Liver (tissue), 9 donors: ENCODE results near the gene GRID1. TPM values are rescaled to one million over a fixed set of nuclear protein-coding genes. Genes with fewer than 3 reads are reported as not detected.

Experiments
- DNase-seq: peaks from one replicate; pipeline ENCODE4 v3.0.0-alpha.2; 2017; ENCODE audit warnings: low spot score
- H3K27ac ChIP-seq, 2 donors: one replicate each; pipeline ENCODE4 v1.7.0; 2013; ENCODE audit warnings: inconsistent platforms in 2 of 2, low read length in 2 of 2, control low read depth in 1 of 2, low read depth in 1 of 2, mild to moderate bottlenecking in 1 of 2
- H3K27me3 ChIP-seq, 4 donors: one replicate each; pipeline versions ENCODE4 v1.6.1 to v1.7.0; 2013; ENCODE audit warnings: low read length in 3 of 4, inconsistent platforms in 1 of 4, mild to moderate bottlenecking in 1 of 4, moderate library complexity in 1 of 4; ENCODE audit not compliant: control insufficient read depth in 4 of 4, insufficient read depth in 4 of 4
- H3K36me3 ChIP-seq, 4 donors: one replicate each; pipeline versions ENCODE4 v1.6.1 to v1.7.0; 2013; ENCODE audit warnings: low read length in 3 of 4, mild to moderate bottlenecking in 3 of 4, low read depth in 1 of 4, moderate library complexity in 1 of 4; ENCODE audit not compliant: control insufficient read depth in 4 of 4, insufficient read depth in 3 of 4
- H3K4me1 ChIP-seq, 4 donors: one replicate each; pipeline versions ENCODE4 v1.6.1 to v1.7.0; 2013; ENCODE audit warnings: low read length in 3 of 4, mild to moderate bottlenecking in 3 of 4, moderate library complexity in 1 of 4; ENCODE audit not compliant: control insufficient read depth in 4 of 4, insufficient read depth in 4 of 4
- H3K4me3 ChIP-seq, 3 donors: one replicate each; pipeline versions ENCODE4 v1.6.1 to v1.7.0; 2013; ENCODE audit warnings: low read length in 3 of 3, control low read depth in 1 of 3, low read depth in 1 of 3, mild to moderate bottlenecking in 1 of 3
- H3K9ac ChIP-seq, 2 donors: one replicate each; pipeline ENCODE4 v1.7.0; 2013; ENCODE audit warnings: low read length in 2 of 2, mild to moderate bottlenecking in 2 of 2, moderate library complexity in 2 of 2, control low read depth in 1 of 2, low read depth in 1 of 2
- H3K9me3 ChIP-seq, 4 donors: one replicate each; pipeline versions ENCODE4 v1.6.1 to v1.7.0; 2013; ENCODE audit warnings: low read length in 3 of 4; ENCODE audit not compliant: control insufficient read depth in 4 of 4
- ATF3 ChIP-seq: IDR thresholded peaks from 2 replicates; pipeline ENCODE4 v1.6.1; 2016; ENCODE audit warnings: antibody characterized with exemption
- EGR1 ChIP-seq, 2 donors: IDR thresholded peaks; 2 replicates each; pipeline ENCODE4 v1.6.1; 2016 to 2018; ENCODE audit warnings: antibody characterized with exemption in 2 of 2, low read depth in 2 of 2
- FOXA1 ChIP-seq: IDR thresholded peaks from 2 replicates; pipeline ENCODE4 v1.6.1; 2016; ENCODE audit warnings: antibody characterized with exemption
- FOXA2 ChIP-seq: IDR thresholded peaks from 2 replicates; pipeline ENCODE4 v1.6.1; 2016; ENCODE audit warnings: antibody characterized with exemption
- GABPA ChIP-seq, 2 donors: IDR thresholded peaks in 1 of 2; conservative IDR thresholded peaks in 1 of 2; 2 replicates each; pipeline ENCODE4 v1.6.1; 2016; ENCODE audit warnings: antibody characterized with exemption in 2 of 2, mild to moderate bottlenecking in 1 of 2, moderate library complexity in 1 of 2
- HNF4A ChIP-seq, 2 donors: conservative IDR thresholded peaks; 2 replicates each; pipeline ENCODE4 v1.6.1; 2016; ENCODE audit warnings: antibody characterized with exemption in 2 of 2, mild to moderate bottlenecking in 2 of 2
- HNF4G ChIP-seq: IDR thresholded peaks from 2 replicates; pipeline ENCODE4 v1.6.1; 2016; ENCODE audit warnings: antibody characterized with exemption
- JUND ChIP-seq, 2 donors: IDR thresholded peaks; 2 replicates each; pipeline ENCODE4 v1.6.1; 2016; ENCODE audit warnings: antibody characterized with exemption in 2 of 2
- MAX ChIP-seq: IDR thresholded peaks from 2 replicates; pipeline ENCODE4 v1.6.1; 2016; ENCODE audit warnings: antibody characterized with exemption
- NR2F2 ChIP-seq: IDR thresholded peaks from 2 replicates; pipeline ENCODE4 v1.6.1; 2016; ENCODE audit warnings: antibody characterized with exemption
- RAD21 ChIP-seq, 2 donors: IDR thresholded peaks; 2 replicates each; pipeline ENCODE4 v1.6.1; 2016; ENCODE audit warnings: antibody characterized with exemption in 2 of 2, mild to moderate bottlenecking in 2 of 2
- REST ChIP-seq: IDR thresholded peaks from 2 replicates; pipeline ENCODE4 v1.6.1; 2016; ENCODE audit warnings: antibody characterized with exemption, mild to moderate bottlenecking
- RXRA ChIP-seq, 2 donors: IDR thresholded peaks; 2 replicates each; pipeline ENCODE4 v1.6.1; 2017 to 2018; ENCODE audit warnings: antibody characterized with exemption in 2 of 2, mild to moderate bottlenecking in 1 of 2
- SP1 ChIP-seq: IDR thresholded peaks from 2 replicates; pipeline ENCODE4 v1.6.1; 2018; ENCODE audit warnings: antibody characterized with exemption, mild to moderate bottlenecking
- TAF1 ChIP-seq: conservative IDR thresholded peaks from 2 replicates; pipeline ENCODE4 v1.6.1; 2016; ENCODE audit warnings: antibody characterized with exemption, mild to moderate bottlenecking
- YY1 ChIP-seq: IDR thresholded peaks from 2 replicates; pipeline ENCODE4 v1.6.1; 2016; ENCODE audit warnings: antibody characterized with exemption, mild to moderate bottlenecking
- ZBTB33 ChIP-seq: IDR thresholded peaks from 2 replicates; pipeline ENCODE4 v1.6.1; 2016; ENCODE audit warnings: antibody characterized with exemption
- WGBS: extraction: QIAGEN DNeasy Blood & Tissue Kit; methylation state at CpG from one replicate; pipeline ENCODE4 v1.1.7; 2013; 5-methylcytosine and 5-hydroxymethylcytosine counted together
- polyA plus RNA-seq, 2 donors: library from polyadenylated mRNA; stranded (reverse) in 1 of 2; unstranded in 1 of 2; fragments of 200-250 nt in 1 of 2; fragments of >200 nt in 1 of 2; fragmentation: Nextera tagmentation in 1 of 2; extraction: Ambion mirVana in 1 of 2; gene quantifications; one replicate each; pipeline versions ENCODE4 v1.2.1 to v1.2.3, GENCODE V29; 2013 to 2015
- total RNA-seq, 2 donors: library from RNA; depleted of rRNA; stranded (reverse); fragments of >200 nt; gene quantifications; one replicate each; pipeline ENCODE4 v1.2.3, GENCODE V29; 2014
- TF ChIP-seq, protein P1 (sequence below): fragments of 150-350 bp; IDR thresholded peaks from 2 replicates; pipeline ENCODE4 v1.5.1; 2017; ENCODE audit warnings: improper control_type of control experiment, low read depth, low read length; ENCODE audit not compliant: missing input control
- donor health status: healthy.
- donor health status: healthy.
- donor health status: healthy.
- donor health status: healthy.
- donor health status: healthy.

The GRID1 gene
- total and polyA plus RNA-seq, 4 donors: 0.09 to 0.17 (median 0.14) TPM; not detected in 1

DNA sequence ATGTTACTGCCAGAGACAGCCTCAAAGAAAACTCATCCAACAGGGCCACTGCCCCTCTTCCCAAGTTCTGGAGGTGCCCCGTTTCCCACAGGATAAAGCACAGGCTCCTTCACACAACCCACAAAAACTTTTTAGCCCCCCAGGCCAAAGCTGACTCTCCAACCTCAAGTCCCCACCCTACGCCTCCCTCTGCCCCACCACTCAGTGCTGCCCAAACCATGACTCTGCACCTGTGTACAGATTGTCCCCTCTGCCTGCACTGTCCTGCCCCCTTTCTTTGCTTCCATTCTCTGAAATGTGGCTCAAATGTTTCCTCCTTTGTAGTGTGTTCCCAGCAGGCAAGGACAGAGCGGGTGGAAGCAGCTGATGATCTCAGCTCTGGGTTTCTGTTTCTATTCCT, 284.0 kb downstream of the GRID1 start:
- no peak for DNase-seq
- TF ChIP-seq HNF4A (conservative IDR thresholded peaks at IDR 0.05) (no peak), FOXA2 (no peak), ATF3 (no peak), SP1 (no peak), FOXA1 (no peak), HNF4G (no peak), TAF1 (no peak), GABPA (IDR thresholded peaks at IDR 0.05 in 1 of 2, conservative IDR thresholded peaks at IDR 0.05 in 1 of 2) (no peak), EGR1 (IDR thresholded peaks at IDR 0.05; ENCODE audit: low read depth in 2 of 2) (no peak), JUND (IDR thresholded peaks at IDR 0.05) (no peak), YY1 (no peak), RAD21 (IDR thresholded peaks at IDR 0.05) (no peak)
- TF ChIP-seq, protein P1, sequence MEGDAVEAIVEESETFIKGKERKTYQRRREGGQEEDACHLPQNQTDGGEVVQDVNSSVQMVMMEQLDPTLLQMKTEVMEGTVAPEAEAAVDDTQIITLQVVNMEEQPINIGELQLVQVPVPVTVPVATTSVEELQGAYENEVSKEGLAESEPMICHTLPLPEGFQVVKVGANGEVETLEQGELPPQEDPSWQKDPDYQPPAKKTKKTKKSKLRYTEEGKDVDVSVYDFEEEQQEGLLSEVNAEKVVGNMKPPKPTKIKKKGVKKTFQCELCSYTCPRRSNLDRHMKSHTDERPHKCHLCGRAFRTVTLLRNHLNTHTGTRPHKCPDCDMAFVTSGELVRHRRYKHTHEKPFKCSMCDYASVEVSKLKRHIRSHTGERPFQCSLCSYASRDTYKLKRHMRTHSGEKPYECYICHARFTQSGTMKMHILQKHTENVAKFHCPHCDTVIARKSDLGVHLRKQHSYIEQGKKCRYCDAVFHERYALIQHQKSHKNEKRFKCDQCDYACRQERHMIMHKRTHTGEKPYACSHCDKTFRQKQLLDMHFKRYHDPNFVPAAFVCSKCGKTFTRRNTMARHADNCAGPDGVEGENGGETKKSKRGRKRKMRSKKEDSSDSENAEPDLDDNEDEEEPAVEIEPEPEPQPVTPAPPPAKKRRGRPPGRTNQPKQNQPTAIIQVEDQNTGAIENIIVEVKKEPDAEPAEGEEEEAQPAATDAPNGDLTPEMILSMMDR: no peak
- no peaks in the 10 kb centered on the region for H3K36me3 ChIP-seq
- H3K4me3 ChIP-seq: no peak overlapping the region
- peaks cover 0 to 3% (median 0%) of the 10 kb centered on the region in 4 donors for H3K27me3 ChIP-seq
- H3K4me1 ChIP-seq: no peaks in the 10 kb centered on the region
- no peak overlapping the region for H3K27ac ChIP-seq
- no peak overlapping the region for H3K9ac ChIP-seq
- WGBS: 89% methylated on average over 3 of the region's 3 CpGs
- H3K9me3 ChIP-seq: no peaks in the 10 kb centered on the region

DNA sequence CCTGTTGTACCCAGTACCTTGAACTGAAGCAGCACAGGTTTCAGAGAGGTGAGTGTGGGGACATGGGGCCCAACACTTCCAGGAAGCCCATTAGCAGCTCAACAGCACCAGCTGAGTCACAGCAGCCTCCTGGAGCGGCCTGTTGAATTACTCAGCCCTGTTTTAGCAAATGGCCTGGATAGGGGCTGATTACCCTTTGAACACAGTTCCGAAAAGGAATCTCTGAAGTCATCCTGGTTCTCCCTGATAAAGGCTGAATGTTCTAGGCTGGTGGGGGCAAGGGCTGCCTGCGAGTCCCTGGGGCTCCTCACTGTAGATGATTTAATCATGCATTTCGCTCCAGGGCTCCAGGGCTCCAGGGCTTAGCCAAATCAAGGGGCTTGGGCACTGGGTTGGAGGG, 287.5 kb downstream of the GRID1 start:
- TF ChIP-seq RAD21 (IDR thresholded peaks at IDR 0.05): no peak
- no peak for TF ChIP-seq NR2F2
- no peak for TF ChIP-seq HNF4G
- no peak for TF ChIP-seq MAX
- no peak for TF ChIP-seq JUND (IDR thresholded peaks at IDR 0.05)
- TF ChIP-seq YY1: no peak
- no peak for TF ChIP-seq ATF3
- TF ChIP-seq EGR1 (IDR thresholded peaks at IDR 0.05; ENCODE audit: low read depth in 2 of 2): no peak
- no peak for TF ChIP-seq HNF4A (conservative IDR thresholded peaks at IDR 0.05)
- TF ChIP-seq TAF1: no peak
- TF ChIP-seq ZBTB33: no peak
- TF ChIP-seq SP1: no peak
- TF ChIP-seq FOXA1: no peak
- TF ChIP-seq REST: no peak
- TF ChIP-seq RXRA (IDR thresholded peaks at IDR 0.05): no peak
- TF ChIP-seq, protein P1: no peak
- no peak for TF ChIP-seq GABPA (IDR thresholded peaks at IDR 0.05 in 1 of 2, conservative IDR thresholded peaks at IDR 0.05 in 1 of 2)
- no peak for TF ChIP-seq FOXA2
- WGBS: 76% methylated on average over 4 of the region's 4 CpGs
- no peak overlapping the region for H3K4me3 ChIP-seq
- no peaks in the 10 kb centered on the region for H3K36me3 ChIP-seq
- H3K27ac ChIP-seq: no peak overlapping the region
- H3K9ac ChIP-seq: no peak overlapping the region
- peaks cover 0 to 3% (median 0%) of the 10 kb centered on the region in 4 donors for H3K27me3 ChIP-seq
- DNase-seq: no peak
- H3K9me3 ChIP-seq: no peaks in the 10 kb centered on the region
- no peaks in the 10 kb centered on the region for H3K4me1 ChIP-seq
